ENCODE data around the gene IGFBP1. TPM values are rescaled to one million over a fixed set of nuclear protein-coding genes. Genes with fewer than 3 reads are reported as not detected.

IGFBP1 gene
- polyA plus RNA-seq, 1 donor from 2014 or later = not detected

- Histone ChIP-seq H3K36me3 (ENCODE audit: insufficient read depth, low read length) (no peaks in the 10 kb centered on the region), H3K79me2 (replicated peaks; ENCODE audit: insufficient read depth, low read length) (no peaks in the 10 kb centered on the region), H3K9me2 (ENCODE audit: insufficient read depth, low read length) (no peaks in the 10 kb centered on the region), H4K20me1 (ENCODE audit: insufficient read depth) (no peaks in the 10 kb centered on the region), H3K4me2 (ENCODE audit: low read length) (no peak overlapping the region), H3K4me3 (ENCODE audit: low read length) (no peak overlapping the region), H2AFZ (ENCODE audit: low read depth, low read length) (no peak overlapping the region), H3K27ac (ENCODE audit: low read length) (no peak overlapping the region), H3F3A (ENCODE audit: insufficient read depth, low read length, poor library complexity, severe bottlenecking) (peaks cover 2% of the 10 kb centered on the region), H3K9ac (ENCODE audit: low read length) (no peak overlapping the region), H3K9me3 (ENCODE audit: low read length) (no peaks in the 10 kb centered on the region), H3K27me3 (ENCODE audit: insufficient read depth, low read depth, low read length) (peaks cover 33% of the 10 kb centered on the region)
- TF ChIP-seq EP300 (conservative IDR thresholded peaks at IDR 0.05; ENCODE audit: poor library complexity, severe bottlenecking) (no peak), SMC3 (conservative IDR thresholded peaks at IDR 0.05; ENCODE audit: poor library complexity) (no peak), TAF1 (IDR thresholded peaks at IDR 0.05; ENCODE audit: low read depth) (no peak), POLR2AphosphoS5 (IDR thresholded peaks at IDR 0.05) (no peak), EZH2 (IDR thresholded peaks at IDR 0.05; ENCODE audit: borderline replicate concordance, insufficient read depth, low read length, poor library complexity, severe bottlenecking) (no peak), RAD21 (conservative IDR thresholded peaks at IDR 0.05) (no peak), MXI1 (conservative IDR thresholded peaks at IDR 0.05; ENCODE audit: poor library complexity, severe bottlenecking) (no peak)
- TF ChIP-seq, protein P1, sequence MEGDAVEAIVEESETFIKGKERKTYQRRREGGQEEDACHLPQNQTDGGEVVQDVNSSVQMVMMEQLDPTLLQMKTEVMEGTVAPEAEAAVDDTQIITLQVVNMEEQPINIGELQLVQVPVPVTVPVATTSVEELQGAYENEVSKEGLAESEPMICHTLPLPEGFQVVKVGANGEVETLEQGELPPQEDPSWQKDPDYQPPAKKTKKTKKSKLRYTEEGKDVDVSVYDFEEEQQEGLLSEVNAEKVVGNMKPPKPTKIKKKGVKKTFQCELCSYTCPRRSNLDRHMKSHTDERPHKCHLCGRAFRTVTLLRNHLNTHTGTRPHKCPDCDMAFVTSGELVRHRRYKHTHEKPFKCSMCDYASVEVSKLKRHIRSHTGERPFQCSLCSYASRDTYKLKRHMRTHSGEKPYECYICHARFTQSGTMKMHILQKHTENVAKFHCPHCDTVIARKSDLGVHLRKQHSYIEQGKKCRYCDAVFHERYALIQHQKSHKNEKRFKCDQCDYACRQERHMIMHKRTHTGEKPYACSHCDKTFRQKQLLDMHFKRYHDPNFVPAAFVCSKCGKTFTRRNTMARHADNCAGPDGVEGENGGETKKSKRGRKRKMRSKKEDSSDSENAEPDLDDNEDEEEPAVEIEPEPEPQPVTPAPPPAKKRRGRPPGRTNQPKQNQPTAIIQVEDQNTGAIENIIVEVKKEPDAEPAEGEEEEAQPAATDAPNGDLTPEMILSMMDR (IDR thresholded peaks at IDR 0.05; ENCODE audit: poor library complexity, severe bottlenecking) = no peak
- TF ChIP-seq, protein P2, sequence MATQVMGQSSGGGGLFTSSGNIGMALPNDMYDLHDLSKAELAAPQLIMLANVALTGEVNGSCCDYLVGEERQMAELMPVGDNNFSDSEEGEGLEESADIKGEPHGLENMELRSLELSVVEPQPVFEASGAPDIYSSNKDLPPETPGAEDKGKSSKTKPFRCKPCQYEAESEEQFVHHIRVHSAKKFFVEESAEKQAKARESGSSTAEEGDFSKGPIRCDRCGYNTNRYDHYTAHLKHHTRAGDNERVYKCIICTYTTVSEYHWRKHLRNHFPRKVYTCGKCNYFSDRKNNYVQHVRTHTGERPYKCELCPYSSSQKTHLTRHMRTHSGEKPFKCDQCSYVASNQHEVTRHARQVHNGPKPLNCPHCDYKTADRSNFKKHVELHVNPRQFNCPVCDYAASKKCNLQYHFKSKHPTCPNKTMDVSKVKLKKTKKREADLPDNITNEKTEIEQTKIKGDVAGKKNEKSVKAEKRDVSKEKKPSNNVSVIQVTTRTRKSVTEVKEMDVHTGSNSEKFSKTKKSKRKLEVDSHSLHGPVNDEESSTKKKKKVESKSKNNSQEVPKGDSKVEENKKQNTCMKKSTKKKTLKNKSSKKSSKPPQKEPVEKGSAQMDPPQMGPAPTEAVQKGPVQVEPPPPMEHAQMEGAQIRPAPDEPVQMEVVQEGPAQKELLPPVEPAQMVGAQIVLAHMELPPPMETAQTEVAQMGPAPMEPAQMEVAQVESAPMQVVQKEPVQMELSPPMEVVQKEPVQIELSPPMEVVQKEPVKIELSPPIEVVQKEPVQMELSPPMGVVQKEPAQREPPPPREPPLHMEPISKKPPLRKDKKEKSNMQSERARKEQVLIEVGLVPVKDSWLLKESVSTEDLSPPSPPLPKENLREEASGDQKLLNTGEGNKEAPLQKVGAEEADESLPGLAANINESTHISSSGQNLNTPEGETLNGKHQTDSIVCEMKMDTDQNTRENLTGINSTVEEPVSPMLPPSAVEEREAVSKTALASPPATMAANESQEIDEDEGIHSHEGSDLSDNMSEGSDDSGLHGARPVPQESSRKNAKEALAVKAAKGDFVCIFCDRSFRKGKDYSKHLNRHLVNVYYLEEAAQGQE (IDR thresholded peaks at IDR 0.05; ENCODE audit: borderline replicate concordance) = no peak
These were observed 28.8 kb downstream of the IGFBP1 start for GRCh38 chr7:45917064-45917463.

DNA sequence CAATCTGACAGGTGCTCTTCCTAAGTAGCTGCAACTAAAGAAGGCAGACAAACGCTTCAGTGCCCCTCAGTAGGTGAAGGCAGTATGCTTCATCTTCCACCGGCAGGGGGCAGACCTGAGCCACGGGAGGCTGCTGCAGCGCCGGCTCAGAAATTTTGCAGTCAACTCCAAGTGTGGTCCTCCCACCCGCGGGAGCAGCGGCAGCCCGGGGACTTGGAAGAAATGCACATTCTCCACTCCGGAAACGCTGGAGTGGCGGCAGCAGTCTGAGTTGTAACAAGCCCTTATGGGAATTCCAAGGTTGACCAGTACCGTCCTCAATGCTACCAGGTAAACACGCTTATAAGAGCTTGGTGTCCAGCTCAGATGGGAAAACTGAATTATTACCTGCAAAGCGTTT, 29.4 kb downstream of the IGFBP1 start:
- no peak overlapping the region for H3K4me2 ChIP-seq (ENCODE audit: low read length)
- no peak overlapping the region for H3K9ac ChIP-seq (ENCODE audit: low read length)
- no peak overlapping the region for H3K27ac ChIP-seq (ENCODE audit: low read length)
- H3K36me3 ChIP-seq (ENCODE audit: insufficient read depth, low read length) = no peaks in the 10 kb centered on the region
- H3F3A ChIP-seq (ENCODE audit: insufficient read depth, low read length, poor library complexity, severe bottlenecking) = peaks cover 3% of the 10 kb centered on the region
- no peak overlapping the region for H2AFZ ChIP-seq (ENCODE audit: low read depth, low read length)
- H3K4me3 ChIP-seq (ENCODE audit: low read length) = no peak overlapping the region
- no peaks in the 10 kb centered on the region for H3K9me3 ChIP-seq (ENCODE audit: low read length)
- H3K9me2 ChIP-seq (ENCODE audit: insufficient read depth, low read length) = no peaks in the 10 kb centered on the region
- H3K27me3 ChIP-seq (ENCODE audit: insufficient read depth, low read depth, low read length) = peaks cover 39% of the 10 kb centered on the region
- TF ChIP-seq, protein P2 (IDR thresholded peaks at IDR 0.05; ENCODE audit: borderline replicate concordance) = no peak
- TF ChIP-seq SMC3 (conservative IDR thresholded peaks at IDR 0.05; ENCODE audit: poor library complexity) (peak; percentile 90), TAF1 (IDR thresholded peaks at IDR 0.05; ENCODE audit: low read depth) (no peak), RAD21 (conservative IDR thresholded peaks at IDR 0.05) (peak; percentile 83)
- TF ChIP-seq, protein P1 (IDR thresholded peaks at IDR 0.05; ENCODE audit: poor library complexity, severe bottlenecking) = peak; percentile 86
- no peaks in the 10 kb centered on the region for H3K79me2 ChIP-seq (replicated peaks; ENCODE audit: insufficient read depth, low read length)
- no peaks in the 10 kb centered on the region for H4K20me1 ChIP-seq (ENCODE audit: insufficient read depth)

Measured in neural cell (in vitro differentiated cells).